ENCODE measurements around the gene OGG1. TPM values are rescaled to one million over a fixed set of nuclear protein-coding genes. Genes with fewer than 3 reads are reported as not detected.
A peak's percentile ranks its signal among the peaks of the same experiment; 100 is the strongest.

OGG1 gene
- total and polyA plus RNA-seq, 9 of the 15 experiments (the other 6 are each of a cell fraction or from before 2014, with no cell fraction given), result 6.6 to 33.0 (median 24.4) TPM

DNA sequence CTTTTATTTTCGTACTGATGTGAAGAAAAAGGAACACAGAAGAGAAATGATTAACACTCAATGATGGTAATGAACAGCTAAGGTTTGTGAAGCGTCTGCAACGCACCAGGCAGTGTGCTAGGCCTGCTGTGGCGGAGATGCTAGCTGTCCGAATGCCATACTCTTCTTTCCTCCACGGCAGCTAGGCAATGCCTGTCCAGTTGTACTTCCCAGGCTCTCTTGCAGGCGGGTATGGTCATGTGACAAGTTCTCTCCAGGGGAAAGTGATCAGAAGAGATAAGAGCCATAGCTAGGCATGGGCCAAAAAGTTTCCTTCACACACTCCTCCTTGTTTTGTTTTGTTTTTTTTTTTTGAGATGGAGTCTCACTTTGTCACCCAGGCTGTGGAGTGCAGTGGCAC is 35.9 kb downstream of the OGG1 start (continued):
- TF ChIP-seq, protein P1, sequence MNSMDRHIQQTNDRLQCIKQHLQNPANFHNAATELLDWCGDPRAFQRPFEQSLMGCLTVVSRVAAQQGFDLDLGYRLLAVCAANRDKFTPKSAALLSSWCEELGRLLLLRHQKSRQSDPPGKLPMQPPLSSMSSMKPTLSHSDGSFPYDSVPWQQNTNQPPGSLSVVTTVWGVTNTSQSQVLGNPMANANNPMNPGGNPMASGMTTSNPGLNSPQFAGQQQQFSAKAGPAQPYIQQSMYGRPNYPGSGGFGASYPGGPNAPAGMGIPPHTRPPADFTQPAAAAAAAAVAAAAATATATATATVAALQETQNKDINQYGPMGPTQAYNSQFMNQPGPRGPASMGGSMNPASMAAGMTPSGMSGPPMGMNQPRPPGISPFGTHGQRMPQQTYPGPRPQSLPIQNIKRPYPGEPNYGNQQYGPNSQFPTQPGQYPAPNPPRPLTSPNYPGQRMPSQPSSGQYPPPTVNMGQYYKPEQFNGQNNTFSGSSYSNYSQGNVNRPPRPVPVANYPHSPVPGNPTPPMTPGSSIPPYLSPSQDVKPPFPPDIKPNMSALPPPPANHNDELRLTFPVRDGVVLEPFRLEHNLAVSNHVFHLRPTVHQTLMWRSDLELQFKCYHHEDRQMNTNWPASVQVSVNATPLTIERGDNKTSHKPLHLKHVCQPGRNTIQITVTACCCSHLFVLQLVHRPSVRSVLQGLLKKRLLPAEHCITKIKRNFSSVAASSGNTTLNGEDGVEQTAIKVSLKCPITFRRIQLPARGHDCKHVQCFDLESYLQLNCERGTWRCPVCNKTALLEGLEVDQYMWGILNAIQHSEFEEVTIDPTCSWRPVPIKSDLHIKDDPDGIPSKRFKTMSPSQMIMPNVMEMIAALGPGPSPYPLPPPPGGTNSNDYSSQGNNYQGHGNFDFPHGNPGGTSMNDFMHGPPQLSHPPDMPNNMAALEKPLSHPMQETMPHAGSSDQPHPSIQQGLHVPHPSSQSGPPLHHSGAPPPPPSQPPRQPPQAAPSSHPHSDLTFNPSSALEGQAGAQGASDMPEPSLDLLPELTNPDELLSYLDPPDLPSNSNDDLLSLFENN (IDR thresholded peaks at IDR 0.05; ENCODE audit: low read depth in 2 of 2, low read length in 2 of 2), result no peak
- TF ChIP-seq DDX20 (tag; IDR thresholded peaks at IDR 0.05; ENCODE audit: low read depth), result no peak
- no peak for TF ChIP-seq HEY1 (CRISPR knock-in tag; IDR thresholded peaks at IDR 0.05; ENCODE audit: borderline replicate concordance)
- no peak for TF ChIP-seq ZNF311 (CRISPR knock-in tag; IDR thresholded peaks at IDR 0.05)
- no peak for TF ChIP-seq RHOXF2B (CRISPR knock-in tag; conservative IDR thresholded peaks at IDR 0.05)
- TF ChIP-seq SPI1 (IDR thresholded peaks at IDR 0.05; ENCODE audit: borderline replicate concordance, low read depth, low read length), result no peak
- no peak for TF ChIP-seq RBM14 (IDR thresholded peaks at IDR 0.05; ENCODE audit: borderline replicate concordance, insufficient read depth, low read depth, low read length)
- no peak for TF ChIP-seq ZNF165 (CRISPR knock-in tag; IDR thresholded peaks at IDR 0.05; ENCODE audit: borderline replicate concordance)
- TF ChIP-seq, protein P2, sequence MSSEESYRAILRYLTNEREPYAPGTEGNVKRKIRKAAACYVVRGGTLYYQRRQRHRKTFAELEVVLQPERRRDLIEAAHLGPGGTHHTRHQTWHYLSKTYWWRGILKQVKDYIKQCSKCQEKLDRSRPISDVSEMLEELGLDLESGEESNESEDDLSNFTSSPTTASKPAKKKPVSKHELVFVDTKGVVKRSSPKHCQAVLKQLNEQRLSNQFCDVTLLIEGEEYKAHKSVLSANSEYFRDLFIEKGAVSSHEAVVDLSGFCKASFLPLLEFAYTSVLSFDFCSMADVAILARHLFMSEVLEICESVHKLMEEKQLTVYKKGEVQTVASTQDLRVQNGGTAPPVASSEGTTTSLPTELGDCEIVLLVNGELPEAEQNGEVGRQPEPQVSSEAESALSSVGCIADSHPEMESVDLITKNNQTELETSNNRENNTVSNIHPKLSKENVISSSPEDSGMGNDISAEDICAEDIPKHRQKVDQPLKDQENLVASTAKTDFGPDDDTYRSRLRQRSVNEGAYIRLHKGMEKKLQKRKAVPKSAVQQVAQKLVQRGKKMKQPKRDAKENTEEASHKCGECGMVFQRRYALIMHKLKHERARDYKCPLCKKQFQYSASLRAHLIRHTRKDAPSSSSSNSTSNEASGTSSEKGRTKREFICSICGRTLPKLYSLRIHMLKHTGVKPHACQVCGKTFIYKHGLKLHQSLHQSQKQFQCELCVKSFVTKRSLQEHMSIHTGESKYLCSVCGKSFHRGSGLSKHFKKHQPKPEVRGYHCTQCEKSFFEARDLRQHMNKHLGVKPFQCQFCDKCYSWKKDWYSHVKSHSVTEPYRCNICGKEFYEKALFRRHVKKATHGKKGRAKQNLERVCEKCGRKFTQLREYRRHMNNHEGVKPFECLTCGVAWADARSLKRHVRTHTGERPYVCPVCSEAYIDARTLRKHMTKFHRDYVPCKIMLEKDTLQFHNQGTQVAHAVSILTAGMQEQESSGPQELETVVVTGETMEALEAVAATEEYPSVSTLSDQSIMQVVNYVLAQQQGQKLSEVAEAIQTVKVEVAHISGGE (CRISPR knock-in tag; IDR thresholded peaks at IDR 0.05), result 0 out of 6 replicates have a peak, but pooled peaks of 1 of the 3 experiments have one; percentile 16
- no peak for TF ChIP-seq EGR1 (conservative IDR thresholded peaks at IDR 0.05)
- TF ChIP-seq, protein P3, sequence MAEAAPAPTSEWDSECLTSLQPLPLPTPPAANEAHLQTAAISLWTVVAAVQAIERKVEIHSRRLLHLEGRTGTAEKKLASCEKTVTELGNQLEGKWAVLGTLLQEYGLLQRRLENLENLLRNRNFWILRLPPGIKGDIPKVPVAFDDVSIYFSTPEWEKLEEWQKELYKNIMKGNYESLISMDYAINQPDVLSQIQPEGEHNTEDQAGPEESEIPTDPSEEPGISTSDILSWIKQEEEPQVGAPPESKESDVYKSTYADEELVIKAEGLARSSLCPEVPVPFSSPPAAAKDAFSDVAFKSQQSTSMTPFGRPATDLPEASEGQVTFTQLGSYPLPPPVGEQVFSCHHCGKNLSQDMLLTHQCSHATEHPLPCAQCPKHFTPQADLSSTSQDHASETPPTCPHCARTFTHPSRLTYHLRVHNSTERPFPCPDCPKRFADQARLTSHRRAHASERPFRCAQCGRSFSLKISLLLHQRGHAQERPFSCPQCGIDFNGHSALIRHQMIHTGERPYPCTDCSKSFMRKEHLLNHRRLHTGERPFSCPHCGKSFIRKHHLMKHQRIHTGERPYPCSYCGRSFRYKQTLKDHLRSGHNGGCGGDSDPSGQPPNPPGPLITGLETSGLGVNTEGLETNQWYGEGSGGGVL (CRISPR knock-in tag; IDR thresholded peaks at IDR 0.05), result no peak
- TF ChIP-seq, protein P4, sequence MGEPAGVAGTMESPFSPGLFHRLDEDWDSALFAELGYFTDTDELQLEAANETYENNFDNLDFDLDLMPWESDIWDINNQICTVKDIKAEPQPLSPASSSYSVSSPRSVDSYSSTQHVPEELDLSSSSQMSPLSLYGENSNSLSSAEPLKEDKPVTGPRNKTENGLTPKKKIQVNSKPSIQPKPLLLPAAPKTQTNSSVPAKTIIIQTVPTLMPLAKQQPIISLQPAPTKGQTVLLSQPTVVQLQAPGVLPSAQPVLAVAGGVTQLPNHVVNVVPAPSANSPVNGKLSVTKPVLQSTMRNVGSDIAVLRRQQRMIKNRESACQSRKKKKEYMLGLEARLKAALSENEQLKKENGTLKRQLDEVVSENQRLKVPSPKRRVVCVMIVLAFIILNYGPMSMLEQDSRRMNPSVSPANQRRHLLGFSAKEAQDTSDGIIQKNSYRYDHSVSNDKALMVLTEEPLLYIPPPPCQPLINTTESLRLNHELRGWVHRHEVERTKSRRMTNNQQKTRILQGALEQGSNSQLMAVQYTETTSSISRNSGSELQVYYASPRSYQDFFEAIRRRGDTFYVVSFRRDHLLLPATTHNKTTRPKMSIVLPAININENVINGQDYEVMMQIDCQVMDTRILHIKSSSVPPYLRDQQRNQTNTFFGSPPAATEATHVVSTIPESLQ (CRISPR knock-in tag; IDR thresholded peaks at IDR 0.05), result no peak
- no peak for TF ChIP-seq PCBP1 (IDR thresholded peaks at IDR 0.05; ENCODE audit: low read depth, low read length, poor library complexity, severe bottlenecking)
- no peak for TF ChIP-seq FOXA3 (CRISPR knock-in tag; conservative IDR thresholded peaks at IDR 0.05 in 1 of 2, IDR thresholded peaks at IDR 0.05 in 1 of 2)
- TF ChIP-seq SREBF2 (CRISPR knock-in tag; IDR thresholded peaks at IDR 0.05), result no peak
- no peak for TF ChIP-seq ZNF23 (CRISPR knock-in tag; IDR thresholded peaks at IDR 0.05)
- TF ChIP-seq SMAD1 (IDR thresholded peaks at IDR 0.05; ENCODE audit: low read depth, low read length, partially characterized antibody), result no peak
